H1 (cell line): Measurements from ENCODE around the gene LSM5. TPM values are rescaled to one million over a fixed set of nuclear protein-coding genes. Genes with fewer than 3 reads are reported as not detected.

Experiments used
- CTBP2 ChIP-seq: IDR thresholded peaks from 2 replicates; pipeline ENCODE4 v1.7.0; 2011; ENCODE audit warnings: borderline replicate concordance, mild to moderate bottlenecking, moderate library complexity, mixed read lengths, low read length; ENCODE audit not compliant: insufficient read depth, insufficient read length
- GTF2F1 ChIP-seq: IDR thresholded peaks from 2 replicates; pipeline ENCODE4 v1.6.1; 2012; ENCODE audit warnings: low read depth, low read length, improper control_type of control experiment, borderline replicate concordance
- KDM1A ChIP-seq: fragments of 200-600, 300-600 bp; sonication (generic); IDR thresholded peaks from 2 replicates; pipeline ENCODE4 v1.7.1; 2016; ENCODE audit warnings: mild to moderate bottlenecking, low read length, borderline replicate concordance
- polyA plus RNA-seq, 7 experiments: library from polyadenylated mRNA; depleted of rRNA in 3 of 7; stranded (reverse) in 5 of 7; unstranded in 2 of 7; fragments of >200 nt in 5 of 7; fragments of 200-250 nt in 2 of 7; gene quantifications; 1 replicate in 5 of 7; 2 replicates in 1 of 7; 4 replicates in 1 of 7; pipeline versions ENCODE4 v1.2.1 to v1.2.3, GENCODE V29; 2011 to 2013; ENCODE audit warnings: missing spikeins in 2 of 7, mixed read lengths in 2 of 7
- total RNA-seq: library from RNA; stranded (reverse); fragmentation: NEBNext Ultra II Directional; extraction: Animal tissue kit (Norgen Biotek cat#: 25700); gene quantifications from 2 replicates; pipeline ENCODE4 v1.2.1, GENCODE V29; 2021

Gene LSM5
- total and polyA plus RNA-seq, 2 of the 8 experiments (the other 6 are each of a cell fraction or from before 2014, with no cell fraction given), result 58.9 to 103 TPM

DNA sequence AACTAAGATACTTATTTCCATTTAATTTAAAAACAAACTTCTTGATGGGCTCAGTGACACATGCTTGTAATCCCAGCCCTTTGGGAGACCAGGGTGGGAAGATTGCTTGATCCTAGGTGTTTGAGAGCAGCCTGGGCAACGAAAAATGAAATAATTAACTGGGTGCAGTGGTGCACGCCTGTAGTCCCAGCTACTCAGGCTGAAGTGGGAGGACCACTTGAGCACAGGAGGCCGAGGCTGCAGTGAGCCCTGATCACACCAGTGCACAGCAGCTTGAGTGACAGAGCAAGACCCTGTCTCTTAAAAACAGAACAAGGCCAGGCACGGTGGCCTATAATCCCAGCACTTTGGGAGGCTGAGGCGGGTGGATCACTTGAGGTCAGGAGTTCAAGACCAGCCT, 42.5 kb upstream of the LSM5 start (continued):
- TF ChIP-seq CTBP2 (no peak), GTF2F1 (no peak), KDM1A (no peak)
